ENCODE measurements around the gene MTFR1L. TPM values are rescaled to one million over a fixed set of nuclear protein-coding genes. Genes with fewer than 3 reads are reported as not detected.
A peak's percentile ranks its signal among the peaks of the same experiment; 100 is the strongest.

Gene MTFR1L
- total RNA-seq, 1 experiment from 2014 or later = 28.9 TPM

GRCh38 chr1:25799935-25800702, 19.6 kb upstream of the MTFR1L start, which contains the start of gene SELENON:
TSS of gene SELENON (plus strand) at chr1:25800193. CDS start at chr1:25800231, 38 bp downstream.
- Mint-ChIP-seq H3K9me3 (no peaks in the 10 kb centered on the region), H3K27ac (0 out of 2 replicates have a peak within 1 kb of the TSS, but pooled peaks have one; percentile 63), H3K4me3 (peak within 1 kb of the TSS; percentile 79), H3K4me1 (peaks cover 41% of the 10 kb centered on the region), H3K36me3 (no peaks in the 10 kb centered on the region; the same call in 1 of the 2 replicates), H3K27me3 (ENCODE audit: low read depth) (peaks cover 4% of the 10 kb centered on the region)
- DNase-seq (ENCODE audit: low spot score) (peak; percentile 80), ATAC-seq (peak; percentile 72)
- peak; percentile 6; the same call in 1 of the 2 replicates for TF ChIP-seq SP1 (CRISPR knock-in tag; conservative IDR thresholded peaks at IDR 0.05)
- no peak for TF ChIP-seq AR (CRISPR knock-in tag; IDR thresholded peaks at IDR 0.05)
- TF ChIP-seq, protein P1, sequence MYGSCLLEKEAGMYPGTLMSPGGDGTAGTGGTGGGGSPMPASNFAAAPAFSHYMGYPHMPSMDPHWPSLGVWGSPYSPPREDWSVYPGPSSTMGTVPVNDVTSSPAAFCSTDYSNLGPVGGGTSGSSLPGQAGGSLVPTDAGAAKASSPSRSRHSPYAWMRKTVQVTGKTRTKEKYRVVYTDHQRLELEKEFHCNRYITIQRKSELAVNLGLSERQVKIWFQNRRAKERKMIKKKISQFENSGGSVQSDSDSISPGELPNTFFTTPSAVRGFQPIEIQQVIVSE (CRISPR knock-in tag; IDR thresholded peaks at IDR 0.05; ENCODE audit: borderline replicate concordance) = no peak
- no peak for TF ChIP-seq NR3C1 (CRISPR knock-in tag; conservative IDR thresholded peaks at IDR 0.05; ENCODE audit: low read depth)
- TF ChIP-seq, protein P2, sequence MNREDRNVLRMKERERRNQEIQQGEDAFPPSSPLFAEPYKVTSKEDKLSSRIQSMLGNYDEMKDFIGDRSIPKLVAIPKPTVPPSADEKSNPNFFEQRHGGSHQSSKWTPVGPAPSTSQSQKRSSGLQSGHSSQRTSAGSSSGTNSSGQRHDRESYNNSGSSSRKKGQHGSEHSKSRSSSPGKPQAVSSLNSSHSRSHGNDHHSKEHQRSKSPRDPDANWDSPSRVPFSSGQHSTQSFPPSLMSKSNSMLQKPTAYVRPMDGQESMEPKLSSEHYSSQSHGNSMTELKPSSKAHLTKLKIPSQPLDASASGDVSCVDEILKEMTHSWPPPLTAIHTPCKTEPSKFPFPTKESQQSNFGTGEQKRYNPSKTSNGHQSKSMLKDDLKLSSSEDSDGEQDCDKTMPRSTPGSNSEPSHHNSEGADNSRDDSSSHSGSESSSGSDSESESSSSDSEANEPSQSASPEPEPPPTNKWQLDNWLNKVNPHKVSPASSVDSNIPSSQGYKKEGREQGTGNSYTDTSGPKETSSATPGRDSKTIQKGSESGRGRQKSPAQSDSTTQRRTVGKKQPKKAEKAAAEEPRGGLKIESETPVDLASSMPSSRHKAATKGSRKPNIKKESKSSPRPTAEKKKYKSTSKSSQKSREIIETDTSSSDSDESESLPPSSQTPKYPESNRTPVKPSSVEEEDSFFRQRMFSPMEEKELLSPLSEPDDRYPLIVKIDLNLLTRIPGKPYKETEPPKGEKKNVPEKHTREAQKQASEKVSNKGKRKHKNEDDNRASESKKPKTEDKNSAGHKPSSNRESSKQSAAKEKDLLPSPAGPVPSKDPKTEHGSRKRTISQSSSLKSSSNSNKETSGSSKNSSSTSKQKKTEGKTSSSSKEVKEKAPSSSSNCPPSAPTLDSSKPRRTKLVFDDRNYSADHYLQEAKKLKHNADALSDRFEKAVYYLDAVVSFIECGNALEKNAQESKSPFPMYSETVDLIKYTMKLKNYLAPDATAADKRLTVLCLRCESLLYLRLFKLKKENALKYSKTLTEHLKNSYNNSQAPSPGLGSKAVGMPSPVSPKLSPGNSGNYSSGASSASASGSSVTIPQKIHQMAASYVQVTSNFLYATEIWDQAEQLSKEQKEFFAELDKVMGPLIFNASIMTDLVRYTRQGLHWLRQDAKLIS (CRISPR knock-in tag; IDR thresholded peaks at IDR 0.05; ENCODE audit: borderline replicate concordance) = no peak
- no peak for TF ChIP-seq NR1H2 (CRISPR knock-in tag; IDR thresholded peaks at IDR 0.05)
- TF ChIP-seq NFE2L1 (CRISPR knock-in tag; IDR thresholded peaks at IDR 0.05) = no peak
- TF ChIP-seq TEAD4 (CRISPR knock-in tag; IDR thresholded peaks at IDR 0.05) = no peak
- TF ChIP-seq ZNF219 (CRISPR knock-in tag; IDR thresholded peaks at IDR 0.05; ENCODE audit: borderline replicate concordance) = no peak
- no peak for TF ChIP-seq ZNF532 (CRISPR knock-in tag; IDR thresholded peaks at IDR 0.05; ENCODE audit: borderline replicate concordance)
- TF ChIP-seq GRHL2 (CRISPR knock-in tag; IDR thresholded peaks at IDR 0.05; ENCODE audit: insufficient replicate concordance, severe bottlenecking) = no peak
- TF ChIP-seq, protein P3, sequence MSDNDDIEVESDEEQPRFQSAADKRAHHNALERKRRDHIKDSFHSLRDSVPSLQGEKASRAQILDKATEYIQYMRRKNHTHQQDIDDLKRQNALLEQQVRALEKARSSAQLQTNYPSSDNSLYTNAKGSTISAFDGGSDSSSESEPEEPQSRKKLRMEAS (CRISPR knock-in tag; IDR thresholded peaks at IDR 0.05) = peak; percentile 17; the same call in 1 of the 2 replicates
- peak; percentile 33; the same call in 1 of the 2 replicates for TF ChIP-seq ETV6 (CRISPR knock-in tag; IDR thresholded peaks at IDR 0.05)
- TF ChIP-seq HMGA2 (CRISPR knock-in tag; IDR thresholded peaks at IDR 0.05) = no peak
- no peak for TF ChIP-seq RORB (CRISPR knock-in tag; IDR thresholded peaks at IDR 0.05)
- TF ChIP-seq, protein P4, sequence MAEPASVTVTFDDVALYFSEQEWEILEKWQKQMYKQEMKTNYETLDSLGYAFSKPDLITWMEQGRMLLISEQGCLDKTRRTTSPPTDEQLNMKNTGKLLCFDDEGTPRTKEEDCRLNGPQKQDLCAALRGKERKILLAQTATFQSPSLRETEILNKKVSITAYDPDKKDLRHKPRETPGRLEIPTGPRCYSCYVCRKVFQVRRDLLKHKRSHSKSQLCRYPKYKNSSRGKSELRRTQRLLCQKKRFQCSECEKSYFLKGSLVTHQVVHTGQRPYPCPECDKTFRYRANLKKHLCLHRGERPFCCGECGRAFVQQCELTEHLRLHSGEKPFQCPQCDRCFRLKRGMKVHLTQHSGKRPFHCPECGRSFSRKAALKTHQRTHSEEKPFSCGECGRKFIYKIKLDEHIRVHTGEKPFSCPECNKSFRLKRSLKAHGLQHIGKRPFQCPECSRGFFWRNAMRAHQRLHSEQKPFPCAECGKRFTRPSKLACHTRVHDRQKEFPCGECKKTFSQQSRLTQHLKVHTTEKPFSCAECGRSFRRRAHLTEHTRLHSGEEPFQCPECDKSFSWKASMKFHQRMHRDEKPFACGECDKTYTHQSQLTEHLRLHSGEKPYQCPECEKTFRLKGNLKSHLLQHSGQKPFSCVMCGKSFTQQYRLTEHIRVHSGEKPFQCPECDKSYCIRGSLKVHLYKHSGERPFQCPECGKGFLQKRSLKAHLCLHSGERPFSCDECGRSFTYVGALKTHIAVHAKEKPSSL (CRISPR knock-in tag; conservative IDR thresholded peaks at IDR 0.05) = no peak
- TF ChIP-seq, protein P5, sequence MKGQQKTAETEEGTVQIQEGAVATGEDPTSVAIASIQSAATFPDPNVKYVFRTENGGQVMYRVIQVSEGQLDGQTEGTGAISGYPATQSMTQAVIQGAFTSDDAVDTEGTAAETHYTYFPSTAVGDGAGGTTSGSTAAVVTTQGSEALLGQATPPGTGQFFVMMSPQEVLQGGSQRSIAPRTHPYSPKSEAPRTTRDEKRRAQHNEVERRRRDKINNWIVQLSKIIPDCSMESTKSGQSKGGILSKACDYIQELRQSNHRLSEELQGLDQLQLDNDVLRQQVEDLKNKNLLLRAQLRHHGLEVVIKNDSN (CRISPR knock-in tag; IDR thresholded peaks at IDR 0.05) = no peak
- POLR2A ChIA-PET = interaction anchor here (1.8 kb wide), 1 partner anchor 20 kb away, joined by 6 read pairs; the partner anchor contains the start of gene MTFR1L
- CTCF ChIA-PET = interaction anchor here (0.6 to 6.2 kb wide), 15 partner anchors 9 to 312 kb away, joined by 3 to 80 read pairs (median 3); partner anchors contain the start of gene MAN1C1
